ENCODE measurements around the gene BAIAP3.

- no peak for TF ChIP-seq CTCF (IDR thresholded peaks at IDR 0.05)
- TF ChIP-seq POLR2A (IDR thresholded peaks at IDR 0.05) = no peak
These were observed 18.9 kb upstream of the BAIAP3 start for GRCh38 chr16:1314399-1315068.
